Ovary (tissue), 9 donors: Measurements from ENCODE around the gene CIB1. TPM values are rescaled to one million over a fixed set of nuclear protein-coding genes. Genes with fewer than 3 reads are reported as not detected.
A peak's percentile ranks its signal among the peaks of the same experiment; 100 is the strongest.

Experiments
- DNase-seq, 5 donors: peaks; one replicate each; pipeline ENCODE4 v3.0.0-alpha.2; 2019 to 2020
- H3K27ac ChIP-seq, 2 donors: fragments of 200-600 bp; one replicate each; pipeline versions ENCODE4 v1.5.1 to v1.8.0; 2019 to 2022
- H3K27me3 ChIP-seq: fragments of 200-600 bp; one replicate; pipeline ENCODE4 v1.8.0; 2022
- H3K36me3 ChIP-seq: fragments of 200-600 bp; sonication (generic); one replicate; pipeline ENCODE4 v1.5.1; 2019
- H3K4me1 ChIP-seq: one replicate; pipeline ENCODE4 v1.8.1; 2013; ENCODE audit warnings: mild to moderate bottlenecking, moderate library complexity; ENCODE audit not compliant: insufficient read depth
- H3K4me3 ChIP-seq: fragments of 200-600 bp; sonication (generic); one replicate; pipeline ENCODE4 v1.5.1; 2017
- H3K9me3 ChIP-seq, 2 donors: fragments of 200-600 bp in 1 of 2; sonication (generic) in 1 of 2; one replicate each; pipeline versions ENCODE4 v1.5.1 to v1.8.1; 2013 to 2019; ENCODE audit warnings: mild to moderate bottlenecking in 1 of 2, moderate library complexity in 1 of 2
- EP300 ChIP-seq: sonication (generic); formaldehyde crosslinking; IDR thresholded peaks from one replicate; pipeline ENCODE4 v1.6.1; 2017; ENCODE audit warnings: antibody characterized with exemption
- POLR2A ChIP-seq: fragments of 450-650 bp; IDR thresholded peaks from one replicate; pipeline ENCODE4 v1.6.1; 2017; ENCODE audit warnings: antibody characterized with exemption, mild to moderate bottlenecking, moderate library complexity
- WGBS, 3 donors: extraction: QIAGEN DNeasy Blood & Tissue Kit in 1 of 3; methylation state at CpG; one replicate each; pipeline versions ENCODE4 v1.1.5 to v1.1.7; 2013 to 2017; 5-methylcytosine and 5-hydroxymethylcytosine counted together
- intact Hi-C, 4 donors: fragments of 100-400 bp; cut with DNase I; formaldehyde crosslinking; loops; one replicate each; pipeline versions ENCODE4 v1.11.0 to v1.15.1; 2022 to 2023
- polyA plus RNA-seq, 2 donors: library from polyadenylated mRNA; stranded (reverse); fragments of 200-250 nt in 1 of 2; fragments of 350-450 nt in 1 of 2; fragmentation: Illumina TruSeq in 1 of 2; extraction: RNeasy Lipid Tissue Mini Kit (QIAGEN cat#74804) in 1 of 2; gene quantifications; one replicate each; pipeline ENCODE4 v1.2.3, GENCODE V29; 2013 to 2014
- total RNA-seq, 7 donors: library from RNA; depleted of rRNA in 2 of 7; stranded (reverse); fragments of >200 nt in 2 of 7; fragmentation: NEBNext Ultra II Directional in 3 of 7; extraction: Animal tissue kit (Norgen Biotek cat#: 25700) in 3 of 7; gene quantifications; one replicate each; pipeline versions ENCODE4 v1.1.0 to v1.2.4, GENCODE V29; 2016 to 2023
- TF ChIP-seq, protein P1 (sequence below), 3 donors: fragments of 450-650 bp in 2 of 3; fragments of 200-600 bp in 1 of 3; IDR thresholded peaks; one replicate each; pipeline versions ENCODE4 v1.5.1 to v1.8.0; 2016 to 2022; ENCODE audit warnings: antibody characterized with exemption in 3 of 3, mild to moderate bottlenecking in 1 of 3
- donor health status: DM: no; HTN: no; CAD: no; lungs with moderate emphysema.
- donor health status: DM: no; HTN: no; CAD: no.
- donor health status: Bipolar disorder and iron deficiency.
- donor health status: DM: yes; HTN: yes; CAD: no.
- donor health status: DM: no; HTN: no; CAD: no.
- donor health status: DM: yes; HTN: yes; CAD: no.

The CIB1 gene
- total and polyA plus RNA-seq, 9 donors, result 18.5 to 68.8 (median 45.0) TPM

GRCh38 chr15:90201130-90201943 is 32.4 kb downstream of the CIB1 start, which contains the start of gene SEMA4B:
TSS of gene SEMA4B (plus strand) at chr15:90201330. CDS start at chr15:90201579, 249 bp downstream.
- Histone ChIP-seq H3K27me3 (no peaks in the 10 kb centered on the region), H3K4me3 (peak within 1 kb of the TSS; percentile 94), H3K4me1 (peaks cover 12% of the 10 kb centered on the region), H3K9me3 (no peaks in the 10 kb centered on the region), H3K36me3 (no peaks in the 10 kb centered on the region), H3K27ac (peak within 1 kb of the TSS in 1 of 2 donors; percentile 66)
- 0 to 1% (median 0%) methylated on average over 36 to 88 of the region's 88 CpGs for WGBS, 3 donors
- intact Hi-C loops, result no loop called here
- TF ChIP-seq POLR2A, result no peak
- peak; percentile 69 to 80 (median 78) for DNase-seq

GRCh38 chr15:90200534-90201129 is 33.1 kb downstream of the CIB1 start:
- peaks cover 12% of the 10 kb centered on the region for H3K4me1 ChIP-seq
- TF ChIP-seq EP300 (no peak), POLR2A (no peak)
- TF ChIP-seq, protein P1, sequence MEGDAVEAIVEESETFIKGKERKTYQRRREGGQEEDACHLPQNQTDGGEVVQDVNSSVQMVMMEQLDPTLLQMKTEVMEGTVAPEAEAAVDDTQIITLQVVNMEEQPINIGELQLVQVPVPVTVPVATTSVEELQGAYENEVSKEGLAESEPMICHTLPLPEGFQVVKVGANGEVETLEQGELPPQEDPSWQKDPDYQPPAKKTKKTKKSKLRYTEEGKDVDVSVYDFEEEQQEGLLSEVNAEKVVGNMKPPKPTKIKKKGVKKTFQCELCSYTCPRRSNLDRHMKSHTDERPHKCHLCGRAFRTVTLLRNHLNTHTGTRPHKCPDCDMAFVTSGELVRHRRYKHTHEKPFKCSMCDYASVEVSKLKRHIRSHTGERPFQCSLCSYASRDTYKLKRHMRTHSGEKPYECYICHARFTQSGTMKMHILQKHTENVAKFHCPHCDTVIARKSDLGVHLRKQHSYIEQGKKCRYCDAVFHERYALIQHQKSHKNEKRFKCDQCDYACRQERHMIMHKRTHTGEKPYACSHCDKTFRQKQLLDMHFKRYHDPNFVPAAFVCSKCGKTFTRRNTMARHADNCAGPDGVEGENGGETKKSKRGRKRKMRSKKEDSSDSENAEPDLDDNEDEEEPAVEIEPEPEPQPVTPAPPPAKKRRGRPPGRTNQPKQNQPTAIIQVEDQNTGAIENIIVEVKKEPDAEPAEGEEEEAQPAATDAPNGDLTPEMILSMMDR (IDR thresholded peaks at IDR 0.05), result no peak
- intact Hi-C loops, result no loop called here
- H3K4me3 ChIP-seq, result peak overlapping the region; percentile 94
- H3K9me3 ChIP-seq, result no peaks in the 10 kb centered on the region
- DNase-seq, result no peak
- H3K27ac ChIP-seq, result peak overlapping the region in 1 of 2 donors; percentile 66
- H3K36me3 ChIP-seq, result no peaks in the 10 kb centered on the region
- WGBS, 3 donors, result 7 to 14% (median 13%) methylated on average over 15 to 24 of the region's 24 CpGs
- H3K27me3 ChIP-seq, result no peaks in the 10 kb centered on the region

DNA sequence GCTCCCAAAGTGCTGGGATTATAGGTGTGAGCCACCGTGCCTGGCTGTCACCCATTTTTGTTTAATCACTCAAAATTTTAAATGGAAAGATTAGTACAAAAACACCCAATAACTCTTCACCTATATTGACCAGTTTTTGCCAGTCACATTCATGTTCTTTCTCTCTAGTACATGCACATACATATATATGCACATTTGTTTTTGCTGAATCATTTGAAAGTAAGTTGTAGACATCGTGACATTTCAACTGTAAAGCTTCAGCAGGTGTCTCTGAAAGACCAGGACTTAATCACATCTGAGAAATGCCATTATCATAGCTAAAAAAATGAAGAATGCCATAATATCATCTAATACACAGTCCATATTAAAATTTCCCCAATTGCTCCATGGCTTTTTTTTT is 39.1 kb downstream of the CIB1 start:
- peaks cover 19% of the 10 kb centered on the region for H3K4me1 ChIP-seq
- no peak overlapping the region for H3K27ac ChIP-seq
- no peak for DNase-seq
- H3K4me3 ChIP-seq, result no peak overlapping the region
- H3K36me3 ChIP-seq, result no peaks in the 10 kb centered on the region
- no peak for TF ChIP-seq POLR2A
- no peak for TF ChIP-seq EP300
- TF ChIP-seq, protein P1 (IDR thresholded peaks at IDR 0.05), result no peak
- no peaks in the 10 kb centered on the region for H3K27me3 ChIP-seq
- H3K9me3 ChIP-seq, result no peaks in the 10 kb centered on the region
- 93 to 98% (median 95%) methylated on average over 2 of the region's 2 CpGs for WGBS, 3 donors
- intact Hi-C loops, result no loop called here

- Histone ChIP-seq H3K36me3 (no peaks in the 10 kb centered on the region), H3K4me3 (no peak overlapping the region), H3K9me3 (no peaks in the 10 kb centered on the region), H3K27me3 (no peaks in the 10 kb centered on the region), H3K4me1 (peaks cover 19% of the 10 kb centered on the region), H3K27ac (peak overlapping the region in 1 of 2 donors; percentile 79)
- TF ChIP-seq EP300 (no peak), POLR2A (no peak)
- TF ChIP-seq, protein P1 (IDR thresholded peaks at IDR 0.05), result no peak
- DNase-seq, result peak in 1 of 5 donors; percentile 28
- intact Hi-C loops, result no loop called here
- 43 to 52% (median 46%) methylated on average over 16 of the region's 16 CpGs for WGBS, 3 donors
Observed at GRCh38 chr15:90192961-90193786, 40.6 kb downstream of the CIB1 start.
